Body of pancreas (tissue), 4 donors: ENCODE measurements around the gene NTSR1. TPM values are rescaled to one million over a fixed set of nuclear protein-coding genes. Genes with fewer than 3 reads are reported as not detected.

ENCODE experiments used
- ATAC-seq: fragments of 150-250 bp; one replicate; pipeline ENCODE4 v1.9.1; 2016
- DNase-seq, 4 donors: peaks; one replicate each; pipeline ENCODE4 v3.0.0-alpha.2; 2019
- H3K27ac ChIP-seq, 4 donors: fragments of 200-600 bp; sonication (generic); 1 replicate in 3 of 4; 2 replicates in 1 of 4; pipeline versions ENCODE4 v1.5.1 to v1.6.1; 2016 to 2019; ENCODE audit warnings: mild to moderate bottlenecking in 1 of 4, mixed read lengths in 1 of 4, moderate library complexity in 1 of 4
- H3K27me3 ChIP-seq, 2 donors: fragments of 200-600 bp; sonication (generic); one replicate each; pipeline ENCODE4 v1.6.0; 2016; ENCODE audit warnings: mild to moderate bottlenecking in 1 of 2
- H3K36me3 ChIP-seq, 2 donors: fragments of 200-600 bp; sonication (generic); replicated peaks in 1 of 2; 2 replicates each; pipeline ENCODE4 v1.5.1; 2016; ENCODE audit warnings: low read depth in 2 of 2; ENCODE audit not compliant: insufficient read depth in 1 of 2
- H3K4me1 ChIP-seq: fragments of 200-600 bp; sonication (generic); one replicate; pipeline ENCODE4 v1.6.0; 2016
- H3K4me3 ChIP-seq, 2 donors: fragments of 200-600 bp; sonication (generic); 1 replicate in 1 of 2; 2 replicates in 1 of 2; pipeline ENCODE4 v1.5.1; 2016 to 2019
- H3K9me3 ChIP-seq, 3 donors: fragments of 200-600 bp; sonication (generic); 1 replicate in 2 of 3; 2 replicates in 1 of 3; pipeline ENCODE4 v1.5.1; 2016
- CTCF ChIP-seq, 7 experiments: fragments of 450-650 bp in 4 of 7; fragments of 200-600 bp in 3 of 7; sonication (generic) in 3 of 7; IDR thresholded peaks; one replicate each; pipeline ENCODE4 v1.5.1; 2016 to 2019; ENCODE audit warnings: antibody characterized with exemption in 7 of 7
- POLR2A ChIP-seq, 3 donors: fragments of 450-650 bp; IDR thresholded peaks; one replicate each; pipeline ENCODE4 v1.6.1; 2016; ENCODE audit warnings: antibody characterized with exemption in 3 of 3, mild to moderate bottlenecking in 2 of 3
- WGBS, 2 donors: methylation state at CpG; one replicate each; pipeline ENCODE4 v1.1.5; 2017; 5-methylcytosine and 5-hydroxymethylcytosine counted together
- intact Hi-C: fragments of 100-400 bp; cut with DNase I; formaldehyde crosslinking; loops from one replicate; pipeline ENCODE4 v1.15.1; 2023
- total RNA-seq, 2 donors: library from RNA; depleted of rRNA; stranded (reverse); fragments of >200 nt; gene quantifications; one replicate each; pipeline ENCODE4 v1.1.0, GENCODE V29; 2016

The NTSR1 gene
- total RNA-seq, 2 donors from 2014 or later = not detected

- H3K27ac ChIP-seq = peak overlapping the region in 3 of 4 donors; percentile 77 to 88 (median 84)
- DNase-seq (no peak), ATAC-seq (no peak)
- H3K9me3 ChIP-seq = no peaks in the 10 kb centered on the region
- no peaks in the 10 kb centered on the region for H3K27me3 ChIP-seq
- WGBS, 2 donors = 29 to 49% methylated on average over 1 to 8 of the region's 8 CpGs
- TF ChIP-seq CTCF (IDR thresholded peaks at IDR 0.05) = no peak
- TF ChIP-seq POLR2A (IDR thresholded peaks at IDR 0.05) = no peak
- intact Hi-C loops = no loop called here
- no peaks in the 10 kb centered on the region for H3K36me3 ChIP-seq
- H3K4me1 ChIP-seq = peaks cover 51% of the 10 kb centered on the region
- no peak overlapping the region for H3K4me3 ChIP-seq
These were observed 66.1 kb downstream of the NTSR1 start for GRCh38 chr20:62774762-62775161.

- TF ChIP-seq CTCF (IDR thresholded peaks at IDR 0.05) = no peak
- H3K27me3 ChIP-seq = no peaks in the 10 kb centered on the region
- ATAC-seq = no peak
- H3K4me1 ChIP-seq = peaks cover 49% of the 10 kb centered on the region
- DNase-seq = no peak
- peak overlapping the region in 1 of 4 donors; percentile 84 for H3K27ac ChIP-seq
- no peak overlapping the region for H3K4me3 ChIP-seq
- no peaks in the 10 kb centered on the region for H3K9me3 ChIP-seq
- intact Hi-C loops = no loop called here
- H3K36me3 ChIP-seq = no peaks in the 10 kb centered on the region
- WGBS, 2 donors = 60 to 62% methylated on average over 9 of the region's 9 CpGs
These were observed 66.6 kb downstream of the NTSR1 start for GRCh38 chr20:62775206-62775605.

- ATAC-seq (peak; percentile 3), DNase-seq (no peak)
- H3K4me3 ChIP-seq = no peak overlapping the region
- H3K36me3 ChIP-seq = no peaks in the 10 kb centered on the region
- no peak for TF ChIP-seq CTCF (IDR thresholded peaks at IDR 0.05)
- TF ChIP-seq POLR2A (IDR thresholded peaks at IDR 0.05) = no peak
- H3K27me3 ChIP-seq = no peaks in the 10 kb centered on the region
- intact Hi-C loops = no loop called here
- H3K4me1 ChIP-seq = peaks cover 41% of the 10 kb centered on the region
- WGBS, 2 donors = 72 to 81% methylated on average over 11 to 23 of the region's 24 CpGs
- H3K9me3 ChIP-seq = no peaks in the 10 kb centered on the region
- H3K27ac ChIP-seq = peak overlapping the region in 3 of 4 donors; percentile 46 to 87 (median 82)
These were observed 67.5 kb downstream of the NTSR1 start for GRCh38 chr20:62776035-62776691.

- 46 to 63% methylated on average over 11 to 14 of the region's 14 CpGs for WGBS, 2 donors
- no peak overlapping the region for H3K4me3 ChIP-seq
- DNase-seq = peak; percentile 45 to 62 (median 52)
These were observed 68.3 kb downstream of the NTSR1 start for GRCh38 chr20:62776692-62777527.

More at GRCh38 chr20:62776692-62777527, 68.3 kb downstream of the NTSR1 start:
- Histone ChIP-seq H3K9me3 (no peaks in the 10 kb centered on the region), H3K27me3 (no peaks in the 10 kb centered on the region), H3K4me1 (peaks cover 34% of the 10 kb centered on the region), H3K27ac (peak overlapping the region in 3 of 4 donors; percentile 46 to 87 (median 82)), H3K36me3 (no peaks in the 10 kb centered on the region)
- peak; percentile 62 for ATAC-seq
- intact Hi-C loops = no loop called here
- TF ChIP-seq POLR2A (IDR thresholded peaks at IDR 0.05) = peak in 2 of 3 donors; percentile 64 to 74
- TF ChIP-seq CTCF (IDR thresholded peaks at IDR 0.05) = no peak
